Epithelial cell of esophagus (primary cell): ENCODE data around the gene SRCIN1.
A peak's percentile ranks its signal among the peaks of the same experiment; 100 is the strongest.

Experiments used
- DNase-seq: peaks from one replicate; pipeline ENCODE4 v3.0.0; 2010; ENCODE audit warnings: low read depth
- H3K4me3 ChIP-seq: 2 replicates; pipeline ENCODE4 v1.5.1; 2011; ENCODE audit warnings: mild to moderate bottlenecking, low read length, control low read depth
- CTCF ChIP-seq: IDR thresholded peaks from 2 replicates; pipeline ENCODE4 v1.5.1; 2011; ENCODE audit warnings: low read depth, mild to moderate bottlenecking, low read length, control low read depth, inconsistent platforms; ENCODE audit not compliant: insufficient read depth; ENCODE audit errors: missing control alignments

SRCIN1 gene

GRCh38 chr17:38550661-38551060 is 55.1 kb downstream of the SRCIN1 start:
- peak; percentile 93 for DNase-seq
- TF ChIP-seq CTCF, result no peak
- H3K4me3 ChIP-seq, result no peak overlapping the region

GRCh38 chr17:38549285-38549684 is 56.5 kb downstream of the SRCIN1 start:
- TF ChIP-seq CTCF, result no peak
- H3K4me3 ChIP-seq, result no peak overlapping the region
- DNase-seq, result no peak

GRCh38 chr17:38547444-38547843 is 58.3 kb downstream of the SRCIN1 start:
- no peak overlapping the region for H3K4me3 ChIP-seq
- DNase-seq, result no peak
- TF ChIP-seq CTCF, result no peak

- no peak overlapping the region for H3K4me3 ChIP-seq
- DNase-seq, result no peak
- no peak for TF ChIP-seq CTCF
Observed at GRCh38 chr17:38546396-38546795, 59.4 kb downstream of the SRCIN1 start.

GRCh38 chr17:38545531-38546225 is 60.1 kb downstream of the SRCIN1 start:
- TF ChIP-seq CTCF, result no peak
- DNase-seq, result peak; percentile 32
- no peak overlapping the region for H3K4me3 ChIP-seq

- no peak for TF ChIP-seq CTCF
- H3K4me3 ChIP-seq, result no peak overlapping the region
- DNase-seq, result no peak
Observed at GRCh38 chr17:38544839-38545209, 60.9 kb downstream of the SRCIN1 start.

GRCh38 chr17:38544175-38544838 is 61.4 kb downstream of the SRCIN1 start:
- TF ChIP-seq CTCF, result no peak
- DNase-seq, result no peak
- H3K4me3 ChIP-seq, result no peak overlapping the region
